ENCODE data around the gene LRP1-AS.

DNA sequence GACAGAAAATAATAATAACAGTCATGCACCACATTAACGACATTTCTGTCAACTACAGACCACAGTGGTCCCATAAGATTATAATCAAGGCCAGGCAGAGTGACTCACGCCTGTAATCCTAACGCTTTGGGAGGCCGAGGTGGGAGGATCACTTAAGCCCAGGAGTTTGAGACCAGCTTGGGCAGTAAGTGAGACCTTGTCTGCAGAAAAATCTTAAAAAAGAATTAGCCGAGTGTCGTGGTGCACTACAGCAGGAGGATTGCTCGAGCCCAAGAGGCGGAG, 49.9 kb downstream of the LRP1-AS start:
- TF ChIP-seq CTCF (IDR thresholded peaks at IDR 0.05) (no peak), POLR2AphosphoS5 (IDR thresholded peaks at IDR 0.05; ENCODE audit: low read depth, low read length) (no peak)
